Measurements from ENCODE around the gene DGCR6L. TPM values are rescaled to one million over a fixed set of nuclear protein-coding genes. Genes with fewer than 3 reads are reported as not detected.
"Not testable (repeated sequence)": the region's sequence is repeated elsewhere in the genome, so short reads cannot be mapped to it uniquely, and the experiment has no call there.

The DGCR6L gene
- total RNA-seq, 1 donor, result 52.8 TPM

- DNase-seq (ENCODE audit: low read depth in 2 of 3, low spot score in 2 of 3), result not testable (repeated sequence)
Observed at GRCh38 chr22:20265772-20266666, 53.8 kb downstream of the DGCR6L start.

- DNase-seq (ENCODE audit: low read depth in 2 of 3, low spot score in 2 of 3), result no peak
Observed at GRCh38 chr22:20264614-20265452, 55.0 kb downstream of the DGCR6L start.

Other genes with a start within 250 kb of the DGCR6L start
- 29.6 TPM for gene DGCR8, start 239.8 kb downstream of the DGCR6L start, total RNA-seq
- gene RANBP1, start 204.0 kb downstream of the DGCR6L start, total RNA-seq, result 90.5 TPM
- gene TRMT2A, start 202.8 kb downstream of the DGCR6L start, total RNA-seq, result 87.0 TPM
- 29.6 TPM for gene ZDHHC8, start 188.3 kb downstream of the DGCR6L start, total RNA-seq
- 1.6 TPM for gene CCDC188, start 169.0 kb downstream of the DGCR6L start, total RNA-seq
- gene RTN4R, start 51.7 kb downstream of the DGCR6L start, total RNA-seq, result 8.9 TPM
- gene ZNF74, start 74.1 kb upstream of the DGCR6L start, total RNA-seq, result 36.9 TPM
- gene SCARF2, start 117.8 kb upstream of the DGCR6L start, total RNA-seq, result 0.54 TPM
- gene KLHL22, start 175.7 kb upstream of the DGCR6L start, total RNA-seq, result 33.9 TPM
- 97.8 TPM for gene MED15, start 187.6 kb upstream of the DGCR6L start, total RNA-seq